ENCODE results near the gene PEX14. TPM values are rescaled to one million over a fixed set of nuclear protein-coding genes. Genes with fewer than 3 reads are reported as not detected.

Gene PEX14
- total RNA-seq, 1 experiment from 2014 or later, result 17.7 TPM

DNA sequence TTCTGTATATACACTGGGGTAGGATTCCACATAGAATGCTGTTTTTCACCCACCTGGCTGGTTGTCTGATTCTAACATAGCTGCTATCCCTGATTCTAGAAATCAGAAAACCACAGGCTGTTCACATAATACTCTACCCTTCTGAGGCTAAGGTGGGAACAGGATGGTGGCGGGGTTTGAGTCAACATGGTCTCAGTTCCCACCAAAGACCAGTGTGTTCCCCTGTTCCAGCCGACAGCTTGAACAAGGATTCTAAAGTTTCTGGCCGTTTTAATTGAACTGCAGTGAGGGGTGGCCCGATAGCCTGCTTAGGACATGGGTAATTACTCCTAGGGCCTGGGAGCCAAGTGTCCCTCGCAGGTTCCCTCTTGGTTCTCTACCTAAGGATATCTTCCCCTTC, 38.4 kb downstream of the PEX14 start:
- H3K9me3 Mint-ChIP-seq (ENCODE audit: low read depth, unreplicated experiment), result no peaks in the 10 kb centered on the region
- no peak overlapping the region for H3K27ac Mint-ChIP-seq (ENCODE audit: unreplicated experiment)
- CTCF ChIA-PET, result interaction anchor here (0.7 kb wide), 3 partner anchors 15 to 356 kb away, joined by 3 read pairs; no protein-coding TSS in a partner anchor
- intact Hi-C loops (cut with micrococcal nuclease; ENCODE audit: unreplicated experiment), result loop anchor here (10.0 kb wide), 1 partner anchor 282 kb away; the partner anchor contains the start of gene CASZ1
- H3K27me3 Mint-ChIP-seq (ENCODE audit: unreplicated experiment), result no peaks in the 10 kb centered on the region
- H3K36me3 Mint-ChIP-seq (ENCODE audit: insufficient read depth, unreplicated experiment), result peaks cover 5% of the 10 kb centered on the region
- H3K4me1 Mint-ChIP-seq (ENCODE audit: low read depth, unreplicated experiment), result peaks cover 30% of the 10 kb centered on the region
- BruUV-seq (replicated peaks), result no TSS peak
- DNase-seq, result no peak
- TF ChIP-seq CTCF (IDR thresholded peaks at IDR 0.05; ENCODE audit: unreplicated experiment), result no peak
- no peak overlapping the region for H3K4me3 Mint-ChIP-seq (ENCODE audit: low read depth, unreplicated experiment)

DNA sequence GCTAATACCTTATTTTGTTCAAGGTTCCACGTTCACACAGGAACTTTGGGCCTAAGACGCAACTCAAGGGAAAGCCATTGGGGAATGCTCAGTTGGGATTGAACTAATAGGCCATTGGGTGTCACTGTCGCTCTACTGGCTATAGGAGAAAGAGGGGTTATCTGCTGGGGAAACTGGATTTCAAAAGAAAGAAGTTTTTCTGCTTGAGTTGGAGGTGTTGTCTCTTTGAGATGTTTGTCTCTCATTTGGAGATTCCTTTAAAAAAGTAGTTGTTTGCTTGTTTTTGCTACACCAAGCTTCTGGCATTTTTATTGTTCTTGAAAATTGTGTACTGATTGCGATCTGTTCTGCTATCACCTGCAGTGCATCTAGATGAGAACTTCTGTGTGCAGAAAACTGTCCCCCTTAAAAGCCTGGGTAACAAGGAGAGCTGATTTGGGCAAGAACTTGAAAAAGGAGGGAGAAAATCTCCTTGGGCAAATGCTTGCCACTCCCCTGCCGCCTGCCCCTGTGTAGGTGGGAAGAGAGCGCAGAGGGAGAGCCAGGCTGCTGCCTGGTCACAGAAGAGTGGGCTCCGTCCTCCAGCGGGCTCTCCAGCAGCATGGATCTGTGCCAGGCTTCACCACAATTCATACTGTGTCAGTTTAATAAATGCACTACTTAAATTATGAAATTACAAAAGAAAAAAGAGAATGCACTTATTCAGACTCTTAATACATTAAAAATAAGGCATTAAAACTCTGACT, 39.9 kb downstream of the PEX14 start:
- peaks cover 30% of the 10 kb centered on the region for H3K4me1 Mint-ChIP-seq (ENCODE audit: low read depth, unreplicated experiment)
- H3K36me3 Mint-ChIP-seq (ENCODE audit: insufficient read depth, unreplicated experiment), result peaks cover 5% of the 10 kb centered on the region
- H3K27ac Mint-ChIP-seq (ENCODE audit: unreplicated experiment), result no peak overlapping the region
- no peak for TF ChIP-seq CTCF (IDR thresholded peaks at IDR 0.05; ENCODE audit: unreplicated experiment)
- no peak for DNase-seq
- BruUV-seq (replicated peaks), result no TSS peak
- CTCF ChIA-PET, result no interaction called here
- H3K4me3 Mint-ChIP-seq (ENCODE audit: low read depth, unreplicated experiment), result no peak overlapping the region
- no peaks in the 10 kb centered on the region for H3K27me3 Mint-ChIP-seq (ENCODE audit: unreplicated experiment)
- no peaks in the 10 kb centered on the region for H3K9me3 Mint-ChIP-seq (ENCODE audit: low read depth, unreplicated experiment)
- intact Hi-C loops (cut with micrococcal nuclease; ENCODE audit: unreplicated experiment), result loop anchor here (10.0 kb wide), 1 partner anchor 280 kb away; the partner anchor contains the start of gene CASZ1

DNA sequence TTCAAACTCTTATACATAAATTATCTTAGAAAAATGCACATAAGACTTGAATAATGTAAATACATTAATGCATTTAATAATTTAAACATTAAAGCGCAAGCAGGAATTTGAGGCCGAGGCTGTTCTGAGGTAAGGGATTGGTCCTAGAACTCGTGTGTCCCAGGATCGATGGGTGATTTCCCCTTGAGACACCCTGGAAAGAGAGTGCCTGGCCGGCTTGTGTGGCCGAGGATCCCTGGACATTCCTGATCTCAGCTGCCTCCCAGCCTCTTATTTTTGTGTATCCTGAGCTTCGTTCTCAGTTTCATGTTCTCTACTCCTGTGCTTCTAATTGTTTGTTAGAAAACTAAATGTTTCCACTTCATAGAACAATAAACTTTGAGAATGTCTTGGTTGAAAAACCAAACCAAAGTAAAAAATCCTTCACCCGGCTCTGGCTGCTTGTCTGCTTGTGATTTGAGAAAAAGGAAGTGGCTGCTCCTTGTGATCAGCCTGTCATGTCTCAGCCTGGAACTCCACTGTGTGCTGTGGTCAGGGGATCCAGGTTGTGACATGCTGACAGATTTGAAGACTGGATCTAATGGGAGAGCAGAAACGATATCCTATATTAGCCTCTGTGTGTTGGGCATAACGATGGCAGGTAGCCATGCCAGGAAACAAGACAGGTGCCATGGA, 40.7 kb downstream of the PEX14 start:
- H3K4me3 Mint-ChIP-seq (ENCODE audit: low read depth, unreplicated experiment), result no peak overlapping the region
- no peaks in the 10 kb centered on the region for H3K9me3 Mint-ChIP-seq (ENCODE audit: low read depth, unreplicated experiment)
- H3K36me3 Mint-ChIP-seq (ENCODE audit: insufficient read depth, unreplicated experiment), result peaks cover 5% of the 10 kb centered on the region
- no peaks in the 10 kb centered on the region for H3K27me3 Mint-ChIP-seq (ENCODE audit: unreplicated experiment)
- BruUV-seq (replicated peaks), result no TSS peak
- intact Hi-C loops (cut with micrococcal nuclease; ENCODE audit: unreplicated experiment), result loop anchor here (10.0 kb wide), 1 partner anchor 279 kb away; the partner anchor contains the start of gene CASZ1
- TF ChIP-seq CTCF (IDR thresholded peaks at IDR 0.05; ENCODE audit: unreplicated experiment), result no peak
- DNase-seq, result no peak
- H3K4me1 Mint-ChIP-seq (ENCODE audit: low read depth, unreplicated experiment), result peaks cover 23% of the 10 kb centered on the region
- no peak overlapping the region for H3K27ac Mint-ChIP-seq (ENCODE audit: unreplicated experiment)
- CTCF ChIA-PET, result no interaction called here

DNA sequence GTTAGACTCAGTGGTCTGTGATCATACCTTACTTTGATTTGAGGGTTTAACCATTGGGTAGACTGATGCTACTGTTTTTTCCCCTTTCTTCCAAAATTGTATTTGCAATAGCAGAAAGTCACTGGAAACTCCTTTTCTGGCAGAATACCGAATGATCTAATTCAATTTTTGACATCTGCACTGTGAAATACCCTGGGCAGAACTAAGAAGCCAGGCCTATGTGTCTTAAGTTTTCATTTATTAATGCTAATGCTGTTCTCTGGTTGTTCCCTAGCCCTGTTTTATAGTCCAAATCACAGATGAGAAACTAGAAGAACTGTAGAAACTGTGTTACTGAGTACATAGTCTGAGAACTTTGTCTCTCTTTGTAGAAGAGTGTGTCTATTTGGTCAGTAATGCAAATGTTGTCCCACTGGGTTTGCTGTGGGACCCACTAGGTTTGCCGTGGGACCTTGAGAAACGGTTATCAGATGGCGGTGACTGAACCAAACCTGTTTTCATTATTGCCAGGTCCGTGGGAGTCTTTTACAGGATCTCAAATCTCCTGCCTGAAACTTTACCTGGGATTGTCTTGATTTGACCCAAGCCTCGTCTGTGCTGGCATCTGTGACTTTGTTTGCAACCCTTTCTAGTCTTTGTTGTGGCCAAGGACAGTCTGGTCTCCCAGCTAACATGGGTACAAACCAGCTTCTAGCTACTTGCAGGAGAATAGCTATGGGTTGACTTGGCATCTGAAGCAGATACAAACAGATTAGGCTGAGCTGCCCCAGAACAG, 41.4 kb downstream of the PEX14 start:
- peaks cover 5% of the 10 kb centered on the region for H3K36me3 Mint-ChIP-seq (ENCODE audit: insufficient read depth, unreplicated experiment)
- no peak overlapping the region for H3K27ac Mint-ChIP-seq (ENCODE audit: unreplicated experiment)
- TF ChIP-seq CTCF (IDR thresholded peaks at IDR 0.05; ENCODE audit: unreplicated experiment), result no peak
- H3K27me3 Mint-ChIP-seq (ENCODE audit: unreplicated experiment), result no peaks in the 10 kb centered on the region
- BruUV-seq (replicated peaks), result no TSS peak
- intact Hi-C loops (cut with micrococcal nuclease; ENCODE audit: unreplicated experiment), result loop anchor here (10.0 kb wide), 1 partner anchor 279 kb away; the partner anchor contains the start of gene CASZ1
- H3K4me1 Mint-ChIP-seq (ENCODE audit: low read depth, unreplicated experiment), result peaks cover 15% of the 10 kb centered on the region
- H3K4me3 Mint-ChIP-seq (ENCODE audit: low read depth, unreplicated experiment), result no peak overlapping the region
- no peak for DNase-seq
- CTCF ChIA-PET, result no interaction called here
- no peaks in the 10 kb centered on the region for H3K9me3 Mint-ChIP-seq (ENCODE audit: low read depth, unreplicated experiment)

Data from Calu3 (cell line).